Tibial nerve (tissue), 4 donors: ENCODE measurements around the gene PLA2R1.

Source experiments
- EP300 ChIP-seq, 2 donors: sonication (generic); formaldehyde crosslinking; IDR thresholded peaks; one replicate each; pipeline ENCODE4 v1.6.1; 2017; ENCODE audit warnings: antibody characterized with exemption in 2 of 2, mild to moderate bottlenecking in 1 of 2
- POLR2A ChIP-seq, 2 donors: fragments of 450-650 bp; IDR thresholded peaks; one replicate each; pipeline ENCODE4 v1.6.1; 2017; ENCODE audit warnings: antibody characterized with exemption in 2 of 2, mild to moderate bottlenecking in 2 of 2, moderate library complexity in 2 of 2
- TF ChIP-seq, protein P1 (sequence below), 5 experiments: fragments of 200-600 bp in 3 of 5; fragments of 450-650 bp in 2 of 5; sonication (generic) in 3 of 5; IDR thresholded peaks; one replicate each; pipeline ENCODE4 v1.5.1; 2016 to 2019; ENCODE audit warnings: antibody characterized with exemption in 5 of 5, mild to moderate bottlenecking in 3 of 5, moderate library complexity in 2 of 5

DNA sequence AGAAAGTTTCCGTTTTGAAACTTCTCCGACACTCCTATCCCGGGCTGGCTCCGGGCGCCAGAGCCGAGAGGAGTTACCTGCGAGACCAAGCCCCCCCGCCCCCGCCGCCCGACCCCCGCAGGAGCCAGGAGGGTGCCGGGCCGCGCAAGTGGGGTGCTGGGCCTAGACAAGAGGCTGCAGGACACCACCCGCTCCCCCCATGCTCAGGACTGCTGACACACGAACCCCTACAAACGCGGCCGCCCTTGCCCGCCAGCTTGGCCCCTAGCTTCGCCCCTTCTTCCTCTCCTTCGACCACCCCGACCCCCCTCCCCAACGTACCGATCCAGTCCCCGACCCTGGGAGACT, 497 bp downstream of the PLA2R1 start:
- TF ChIP-seq EP300 (IDR thresholded peaks at IDR 0.05): no peak
- TF ChIP-seq, protein P1, sequence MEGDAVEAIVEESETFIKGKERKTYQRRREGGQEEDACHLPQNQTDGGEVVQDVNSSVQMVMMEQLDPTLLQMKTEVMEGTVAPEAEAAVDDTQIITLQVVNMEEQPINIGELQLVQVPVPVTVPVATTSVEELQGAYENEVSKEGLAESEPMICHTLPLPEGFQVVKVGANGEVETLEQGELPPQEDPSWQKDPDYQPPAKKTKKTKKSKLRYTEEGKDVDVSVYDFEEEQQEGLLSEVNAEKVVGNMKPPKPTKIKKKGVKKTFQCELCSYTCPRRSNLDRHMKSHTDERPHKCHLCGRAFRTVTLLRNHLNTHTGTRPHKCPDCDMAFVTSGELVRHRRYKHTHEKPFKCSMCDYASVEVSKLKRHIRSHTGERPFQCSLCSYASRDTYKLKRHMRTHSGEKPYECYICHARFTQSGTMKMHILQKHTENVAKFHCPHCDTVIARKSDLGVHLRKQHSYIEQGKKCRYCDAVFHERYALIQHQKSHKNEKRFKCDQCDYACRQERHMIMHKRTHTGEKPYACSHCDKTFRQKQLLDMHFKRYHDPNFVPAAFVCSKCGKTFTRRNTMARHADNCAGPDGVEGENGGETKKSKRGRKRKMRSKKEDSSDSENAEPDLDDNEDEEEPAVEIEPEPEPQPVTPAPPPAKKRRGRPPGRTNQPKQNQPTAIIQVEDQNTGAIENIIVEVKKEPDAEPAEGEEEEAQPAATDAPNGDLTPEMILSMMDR (IDR thresholded peaks at IDR 0.05): no peak
- no peak for TF ChIP-seq POLR2A (IDR thresholded peaks at IDR 0.05)
